ENCODE data around the gene THADA.

The THADA gene

GRCh38 chr2:43345872-43346271, 250.0 kb downstream of the THADA start:
- no peak for TF ChIP-seq POLR2AphosphoS5 (IDR thresholded peaks at IDR 0.05; ENCODE audit: low read depth, low read length)
- TF ChIP-seq REST (IDR thresholded peaks at IDR 0.05; ENCODE audit: insufficient read depth in 1 of 2, low read depth in 2 of 2, low read length in 2 of 2) = no peak
- no peak for TF ChIP-seq FOXP2 (optimal IDR thresholded peaks at IDR 0.05; ENCODE audit: borderline replicate concordance, extremely low read depth, extremely low read length, insufficient read depth)
- no peak for TF ChIP-seq SIN3A (IDR thresholded peaks at IDR 0.05; ENCODE audit: borderline replicate concordance, insufficient read depth, low read length)
- no peak for TF ChIP-seq TAF1 (IDR thresholded peaks at IDR 0.05; ENCODE audit: borderline replicate concordance, insufficient read depth, low read length)

- no peak for TF ChIP-seq TAF1 (IDR thresholded peaks at IDR 0.05; ENCODE audit: borderline replicate concordance, insufficient read depth, low read length)
- TF ChIP-seq REST (IDR thresholded peaks at IDR 0.05; ENCODE audit: insufficient read depth in 1 of 2, low read depth in 2 of 2, low read length in 2 of 2) = no peak
- no peak for TF ChIP-seq SIN3A (IDR thresholded peaks at IDR 0.05; ENCODE audit: borderline replicate concordance, insufficient read depth, low read length)
- no peak for TF ChIP-seq FOXP2 (optimal IDR thresholded peaks at IDR 0.05; ENCODE audit: borderline replicate concordance, extremely low read depth, extremely low read length, insufficient read depth)
Observed at GRCh38 chr2:43345391-43345813, 250.4 kb downstream of the THADA start.

DNA sequence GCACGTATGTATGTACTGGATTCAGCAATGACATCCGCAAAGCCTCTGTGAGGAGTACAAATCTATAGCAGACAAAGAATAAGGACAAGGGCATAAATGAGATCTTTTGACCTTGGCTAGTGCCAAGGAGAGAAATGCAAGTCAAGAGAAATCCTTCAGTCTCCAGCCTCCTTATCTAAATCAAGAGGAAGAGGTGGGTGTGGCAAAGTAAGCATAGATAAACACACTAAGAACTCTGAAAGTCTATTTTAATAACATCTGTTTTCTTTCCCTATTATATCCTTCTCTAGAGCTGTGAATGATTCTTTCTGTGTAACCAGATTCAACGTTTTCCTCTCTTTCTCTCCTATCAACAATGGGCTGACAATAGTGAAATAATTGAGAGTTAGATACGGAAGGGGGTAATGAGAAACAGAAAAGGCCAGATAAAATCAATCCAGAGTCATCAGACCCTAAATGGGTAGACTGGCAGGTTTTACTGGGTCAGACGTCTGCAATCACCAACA, 250.9 kb downstream of the THADA start:
- TF ChIP-seq REST (IDR thresholded peaks at IDR 0.05; ENCODE audit: insufficient read depth in 1 of 2, low read depth in 2 of 2, low read length in 2 of 2) (no peak), SIN3A (IDR thresholded peaks at IDR 0.05; ENCODE audit: borderline replicate concordance, insufficient read depth, low read length) (no peak), TAF1 (IDR thresholded peaks at IDR 0.05; ENCODE audit: borderline replicate concordance, insufficient read depth, low read length) (no peak), FOXP2 (optimal IDR thresholded peaks at IDR 0.05; ENCODE audit: borderline replicate concordance, extremely low read depth, extremely low read length, insufficient read depth) (no peak), POLR2AphosphoS5 (IDR thresholded peaks at IDR 0.05; ENCODE audit: low read depth, low read length) (no peak)

DNA sequence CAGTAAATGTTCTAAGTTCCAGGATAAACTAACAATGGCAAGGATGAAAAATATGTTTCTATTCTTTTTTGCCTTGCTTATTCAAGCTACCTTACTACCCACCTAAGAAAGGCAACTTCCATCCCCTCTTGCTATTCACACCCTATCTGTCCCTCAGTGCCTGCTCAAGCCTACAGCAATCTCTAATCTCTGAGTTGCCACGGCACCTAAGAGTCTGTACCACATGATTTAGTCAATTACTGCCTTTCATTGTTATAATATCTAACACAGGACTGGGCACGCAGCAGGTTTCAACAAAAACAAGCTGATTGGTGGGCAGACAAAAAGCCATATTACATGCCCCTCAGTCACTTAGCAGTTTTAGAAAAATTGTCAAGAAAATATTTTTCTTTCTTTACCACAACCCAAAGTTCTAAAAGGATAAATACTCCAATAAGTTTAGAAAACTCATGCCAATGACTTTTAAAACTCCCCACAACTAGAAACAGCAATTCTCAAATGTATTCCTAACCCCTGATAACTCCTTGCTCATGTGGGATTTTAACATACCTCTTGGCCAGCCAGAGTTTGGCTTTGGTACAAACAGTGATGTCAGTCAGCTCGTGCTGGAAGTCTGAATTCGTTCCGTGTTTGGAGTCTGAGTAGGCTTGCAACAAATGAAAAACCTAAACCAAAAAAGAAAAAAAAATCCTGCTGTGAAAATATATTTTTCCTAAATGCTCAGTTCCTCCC, 252.1 kb downstream of the THADA start:
- TF ChIP-seq SIN3A (IDR thresholded peaks at IDR 0.05; ENCODE audit: borderline replicate concordance, insufficient read depth, low read length) (no peak), REST (IDR thresholded peaks at IDR 0.05; ENCODE audit: insufficient read depth in 1 of 2, low read depth in 2 of 2, low read length in 2 of 2) (no peak), FOXP2 (optimal IDR thresholded peaks at IDR 0.05; ENCODE audit: borderline replicate concordance, extremely low read depth, extremely low read length, insufficient read depth) (no peak), TAF1 (IDR thresholded peaks at IDR 0.05; ENCODE audit: borderline replicate concordance, insufficient read depth, low read length) (no peak), POLR2AphosphoS5 (IDR thresholded peaks at IDR 0.05; ENCODE audit: low read depth, low read length) (no peak)
